HG03442 (cell line): ENCODE data around the gene EIF5A.

Experiments used
- ATAC-seq: cut with Tn5 transposase; IDR thresholded peaks from one replicate; pipeline ENCODE4 v1.9.1; 2021; ENCODE audit warnings: mild to moderate bottlenecking, moderate library complexity; ENCODE audit not compliant: unreplicated experiment

EIF5A gene

DNA sequence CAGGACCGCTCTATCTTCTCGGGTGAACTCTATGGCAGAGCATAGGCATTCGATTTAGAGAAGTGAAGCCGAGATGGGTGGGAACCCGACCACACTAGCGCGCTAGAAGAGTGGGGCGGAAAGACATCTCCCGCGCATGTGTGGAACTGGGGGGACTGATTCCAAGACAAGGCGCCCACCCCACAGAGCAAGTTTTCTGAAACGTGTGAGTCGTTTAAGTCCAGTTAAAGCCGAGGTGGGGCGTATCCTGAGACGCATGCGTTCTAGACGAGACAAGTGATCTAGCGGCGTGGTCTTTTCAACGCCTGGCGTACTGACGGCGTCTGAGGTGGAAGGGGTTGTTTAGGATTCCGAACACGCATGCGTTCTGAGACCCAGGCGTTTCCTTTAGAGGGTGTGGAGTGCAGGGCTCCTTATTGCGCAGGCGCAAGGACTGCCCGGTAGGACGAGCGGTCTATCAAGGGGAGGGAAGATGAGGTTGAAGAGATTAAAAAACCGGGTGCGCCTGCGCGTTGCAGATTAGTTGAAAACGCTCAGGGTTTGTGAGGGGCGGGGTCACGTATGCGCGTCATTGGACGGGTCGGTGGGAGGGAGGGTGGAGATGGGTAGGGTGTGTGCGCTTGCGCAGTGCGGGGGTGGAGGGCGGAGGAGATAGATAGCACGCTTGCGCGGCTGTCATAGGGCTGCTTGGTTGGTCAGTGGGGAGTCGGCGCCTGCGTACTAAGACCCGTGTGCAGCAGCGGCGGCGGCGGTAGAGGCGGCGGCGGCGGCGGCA, at the start of gene EIF5A:
EIF5A (plus strand) TSS at position 718 of the 775 bp plus-strand sequence. CDS start 2,008 bp downstream, outside the sequence.
- ATAC-seq = peak; percentile 69

- ATAC-seq = no peak
These were observed 48.5 kb upstream of the EIF5A start for GRCh38 chr17:7258731-7259554.

GRCh38 chr17:7259555-7259889, 47.9 kb upstream of the EIF5A start:
- ATAC-seq = no peak

- no peak for ATAC-seq
These were observed 47.3 kb upstream of the EIF5A start for GRCh38 chr17:7260151-7260550.

DNA sequence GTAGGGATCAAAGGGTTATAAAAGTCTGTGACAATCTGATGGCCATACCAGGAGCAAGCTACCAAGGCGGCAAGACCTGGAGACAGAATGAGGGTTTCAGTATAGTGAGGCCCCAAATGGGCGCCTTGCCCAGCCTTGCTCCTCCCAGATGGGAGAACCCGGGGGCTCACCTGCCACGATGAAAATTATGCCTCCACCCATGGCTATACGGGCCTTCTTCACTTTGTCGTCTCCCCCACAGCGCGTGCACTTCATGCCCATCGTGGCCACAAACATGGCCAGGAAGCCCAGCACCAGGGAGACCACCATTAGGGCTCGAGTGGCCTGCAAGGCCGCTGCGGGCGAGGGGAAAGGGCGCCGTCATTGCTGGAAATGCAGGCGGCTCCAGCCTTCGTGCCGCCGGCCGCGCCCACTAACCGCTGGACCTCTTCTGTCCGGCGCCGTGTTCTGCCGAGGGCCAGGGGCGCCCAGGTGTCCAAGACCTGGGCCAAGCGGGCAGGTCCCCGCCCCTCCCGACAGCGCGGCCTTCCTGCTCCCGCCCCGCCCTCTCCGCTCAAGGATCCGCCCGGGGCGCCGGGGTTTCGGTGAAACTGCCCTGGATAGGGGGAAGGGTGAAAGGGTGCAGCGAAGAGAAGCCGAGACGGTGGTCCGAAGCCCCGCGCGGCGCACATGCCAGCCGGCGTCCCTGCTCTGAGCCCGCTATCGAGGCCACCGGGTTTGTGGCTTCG, 46.6 kb upstream of the EIF5A start:
- no peak for ATAC-seq

DNA sequence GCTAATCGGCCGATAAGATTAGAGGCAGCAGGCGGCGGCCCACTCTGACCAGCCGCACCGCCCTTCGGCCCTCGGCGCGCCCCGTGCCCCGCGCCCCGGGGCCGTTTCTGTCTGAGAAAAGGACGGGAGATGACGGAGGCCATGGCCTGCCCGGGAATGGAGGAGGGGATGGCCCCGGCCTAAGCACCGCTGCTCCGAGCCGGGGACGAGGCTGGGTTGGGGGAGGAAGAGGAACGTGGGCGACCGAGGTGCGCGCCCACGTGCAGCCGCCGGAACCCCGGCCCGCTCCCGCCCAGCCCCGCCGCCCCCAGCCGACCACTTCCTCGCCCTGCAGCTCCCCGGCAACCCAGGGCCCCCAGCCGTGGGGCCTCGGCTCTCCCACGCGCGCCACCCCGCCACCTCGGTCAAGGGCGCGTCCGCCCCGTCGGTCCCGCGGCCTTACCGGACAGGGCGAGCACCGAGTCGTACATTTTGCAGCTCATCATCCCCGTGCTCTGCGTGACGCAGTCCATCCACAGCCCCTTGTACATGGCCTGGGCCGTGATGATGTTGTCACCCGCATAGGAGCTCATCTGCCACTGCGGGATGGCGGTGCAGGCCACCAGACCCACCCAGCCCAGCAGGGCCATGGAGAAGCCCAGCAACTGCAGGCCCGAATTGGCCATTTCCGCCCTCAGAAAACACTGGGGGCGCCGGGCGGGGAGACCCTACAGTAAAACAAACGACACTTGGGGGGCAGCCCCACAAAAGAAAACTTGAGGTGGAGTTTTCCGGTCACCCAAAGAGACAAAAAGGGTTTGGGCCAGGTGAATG, 45.8 kb upstream of the EIF5A start:
- ATAC-seq = no peak

DNA sequence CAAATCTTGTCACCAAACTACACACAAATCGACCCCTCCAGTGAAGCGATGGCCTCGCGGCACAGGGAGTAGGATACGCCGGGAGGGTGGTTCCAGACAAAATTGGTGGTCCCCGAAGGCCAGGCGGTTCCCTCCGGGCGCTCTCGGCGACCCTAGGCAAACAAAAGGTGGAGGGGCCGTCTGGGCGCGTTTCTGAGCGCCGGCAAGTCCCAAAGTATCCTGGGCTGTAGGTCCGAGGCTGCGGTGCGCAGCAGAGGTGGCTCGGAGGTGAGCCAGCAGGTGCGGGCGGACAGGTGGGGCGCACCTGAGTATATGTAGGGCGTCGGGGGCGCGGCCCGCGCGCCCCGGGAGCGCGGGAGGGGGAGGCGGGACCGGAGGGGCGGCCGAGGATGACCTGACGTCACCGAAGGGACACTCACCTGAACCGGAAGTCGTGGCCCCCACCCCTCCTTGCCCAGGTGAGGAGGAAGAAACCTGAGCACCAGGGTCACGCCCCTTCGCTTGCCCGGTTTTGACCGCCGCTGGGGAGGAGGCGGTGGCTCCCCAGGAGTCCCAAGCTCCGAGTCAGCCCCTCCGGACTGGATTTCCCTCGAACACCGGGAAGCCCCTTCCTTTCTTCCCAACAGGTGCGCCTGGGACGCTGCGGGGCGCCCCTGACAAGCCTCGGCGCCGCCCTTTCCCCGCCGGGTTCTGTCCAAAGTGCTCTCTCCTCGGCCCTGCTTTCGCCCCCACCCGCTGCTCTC, 45.1 kb upstream of the EIF5A start, which contains the start of gene CLDN7:
CLDN7 (minus strand) TSS at position 287 of the 743 bp plus-strand sequence. CDS start 435 bp downstream, outside the sequence.
- no peak for ATAC-seq

DNA sequence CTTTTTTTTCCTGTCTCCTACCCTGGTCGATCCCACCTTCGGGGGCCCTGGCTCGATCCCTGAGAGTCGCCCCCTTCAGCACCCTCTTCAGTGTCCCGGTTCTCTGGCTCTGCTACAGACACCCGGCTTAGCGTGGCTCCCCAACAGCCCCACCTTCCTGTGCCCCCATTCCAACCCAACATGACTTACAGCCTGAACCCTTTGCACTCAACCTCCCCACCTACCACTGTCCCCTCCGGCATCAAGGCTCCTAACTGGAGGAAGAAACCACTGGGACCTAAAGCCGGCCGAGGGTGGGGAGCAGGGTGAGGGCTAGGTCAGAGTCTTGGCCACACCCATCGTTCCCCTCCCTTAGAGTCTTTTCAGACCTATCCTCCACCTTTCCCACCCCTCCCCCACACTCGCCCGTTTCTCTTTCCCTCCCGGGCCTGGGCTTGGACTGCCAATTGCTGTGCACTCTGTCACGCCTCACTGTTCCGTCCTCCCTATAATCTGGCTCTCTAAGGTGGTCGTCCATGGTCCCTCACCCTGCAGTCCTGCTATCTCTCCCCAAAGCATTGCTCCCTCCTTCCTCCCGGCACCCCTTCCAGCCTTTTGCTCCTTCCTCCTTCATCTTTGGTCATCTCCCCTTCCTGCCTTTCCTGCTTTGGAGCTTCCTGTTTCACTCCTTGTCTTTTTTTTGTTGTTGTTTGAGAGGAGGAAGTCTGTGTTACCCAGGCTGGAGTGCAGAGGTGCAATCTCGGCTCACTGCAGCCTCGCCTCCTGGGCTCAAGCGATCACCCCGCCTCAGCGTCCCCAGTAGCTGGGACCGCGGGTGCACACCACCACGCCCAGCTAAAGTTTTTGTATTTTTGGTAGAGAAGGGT, 44.3 kb upstream of the EIF5A start:
- no peak for ATAC-seq

DNA sequence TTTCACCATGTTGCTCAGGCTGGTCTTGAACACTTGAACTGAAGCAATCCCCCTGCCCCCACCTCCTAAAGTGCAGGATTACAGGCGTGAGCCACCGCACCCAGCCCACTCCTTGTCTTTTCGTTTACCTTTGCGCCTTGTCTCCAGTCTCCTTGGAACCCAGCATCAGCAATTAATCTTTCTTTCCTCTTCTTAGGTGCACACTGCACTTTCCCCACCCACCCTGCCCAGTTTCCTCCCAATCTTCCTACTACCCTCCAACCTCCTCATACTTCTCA, 43.7 kb upstream of the EIF5A start:
- ATAC-seq = no peak

GRCh38 chr17:7266784-7267183, 40.6 kb upstream of the EIF5A start:
- ATAC-seq = no peak

DNA sequence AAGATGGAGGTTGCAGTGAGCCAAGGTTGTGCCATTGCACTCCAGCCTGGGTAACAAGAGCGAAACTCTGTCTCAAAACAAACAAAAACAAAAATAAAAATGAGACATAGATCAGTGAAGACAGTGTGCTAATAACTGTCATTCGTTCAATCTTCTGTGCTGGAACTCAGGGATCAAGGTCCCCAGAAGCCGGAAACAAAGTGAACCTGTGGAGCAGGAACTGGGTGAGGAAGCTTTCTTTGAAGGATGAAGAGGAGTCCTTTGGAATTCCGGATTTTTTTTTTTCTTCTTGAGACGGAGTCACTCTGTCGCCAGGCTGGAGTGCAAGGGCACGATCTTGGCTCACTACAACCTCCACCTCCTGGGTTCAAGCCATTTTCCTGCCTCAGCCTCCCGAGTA, 28.0 kb upstream of the EIF5A start:
- ATAC-seq = no peak

DNA sequence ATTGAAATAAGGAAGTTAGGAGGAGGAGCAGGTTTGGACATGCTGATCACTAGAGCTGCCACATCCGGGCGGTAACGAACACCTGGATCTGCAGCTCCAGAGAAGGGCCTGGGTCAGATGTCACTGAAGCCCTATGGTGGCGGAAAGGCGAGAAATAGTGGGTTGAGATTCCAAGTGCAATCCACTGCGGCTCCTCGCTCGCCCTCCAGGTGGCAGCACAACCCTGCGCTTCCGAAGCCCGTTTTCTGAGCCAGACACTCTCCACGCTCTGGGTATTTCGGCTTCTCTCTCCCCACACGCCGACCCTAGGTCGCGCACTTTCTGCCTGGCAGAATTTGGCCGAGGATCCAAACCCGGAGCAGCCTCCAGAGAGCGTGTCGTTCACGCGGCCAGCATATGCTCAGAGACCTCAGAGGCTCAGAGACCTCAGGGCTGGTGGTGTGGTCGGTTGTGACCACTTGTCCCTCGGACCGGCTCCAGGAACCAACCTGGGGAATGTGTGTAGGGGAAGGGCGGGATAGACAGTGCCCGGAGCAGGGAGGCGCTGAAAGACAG, 26.8 kb upstream of the EIF5A start:
- peak; percentile 57 for ATAC-seq

GRCh38 chr17:7281074-7281952, 26.1 kb upstream of the EIF5A start, which contains the start of gene SLC2A4:
SLC2A4 (plus strand) TSS chr17:7281718; CDS start chr17:7281935, 217 bp downstream.
- peak; percentile 67 for ATAC-seq

- no peak for ATAC-seq
These were observed 25.3 kb upstream of the EIF5A start for GRCh38 chr17:7281953-7282751.

- ATAC-seq = no peak
These were observed 24.6 kb upstream of the EIF5A start for GRCh38 chr17:7282752-7283321.

GRCh38 chr17:7283471-7284216, 23.8 kb upstream of the EIF5A start:
- ATAC-seq = no peak
